B cell (primary cell): ENCODE measurements around the gene INPP5J.

Experiments
- CTCF ChIP-seq: fragments of 200-600 bp; IDR thresholded peaks from one replicate; pipeline ENCODE4 v1.8.0; 2022; ENCODE audit warnings: antibody characterized with exemption, mild to moderate bottlenecking
- EZH2 ChIP-seq: IDR thresholded peaks from 2 replicates; pipeline ENCODE4 v1.6.1; 2012; ENCODE audit warnings: borderline replicate concordance, low read depth, mild to moderate bottlenecking, moderate library complexity, low read length; ENCODE audit not compliant: insufficient read depth, poor library complexity, severe bottlenecking

- TF ChIP-seq EZH2 (no peak), CTCF (no peak)
Measured at GRCh38 chr22:31102441-31103081, 20.2 kb upstream of the INPP5J start.
